Neural cell (in vitro differentiated cells): ENCODE data around the gene SERPINA6. TPM values are rescaled to one million over a fixed set of nuclear protein-coding genes. Genes with fewer than 3 reads are reported as not detected.

Experiments used
- H2AFZ ChIP-seq: fragments of 200-600, 300-800 bp; sonication (generic), shearing (Covaris generic); 2 replicates; pipeline ENCODE4 v1.6.0; 2014; ENCODE audit warnings: low read depth, mild to moderate bottlenecking, antibody characterized with exemption, low read length, moderate library complexity
- H3F3A ChIP-seq: fragments of 200-600 bp; shearing (Covaris generic); 2 replicates; pipeline ENCODE4 v1.6.1; 2016; ENCODE audit warnings: mild to moderate bottlenecking, moderate library complexity, mixed read lengths, antibody characterized with exemption, low read length; ENCODE audit not compliant: insufficient read depth, poor library complexity, severe bottlenecking
- H3K27ac ChIP-seq: fragments of 200-600, 300-800 bp; sonication (generic), shearing (Covaris generic); 2 replicates; pipeline ENCODE4 v1.5.1; 2014; ENCODE audit warnings: mild to moderate bottlenecking, low read length, moderate library complexity
- H3K27me3 ChIP-seq: fragments of 300-800, 200-600 bp; sonication (generic), shearing (Covaris generic); 2 replicates; pipeline ENCODE4 v1.6.0; 2014; ENCODE audit warnings: mild to moderate bottlenecking, low read depth, low read length, moderate library complexity; ENCODE audit not compliant: insufficient read depth
- H3K36me3 ChIP-seq: fragments of 300-800, 200-600 bp; sonication (generic), shearing (Covaris generic); 2 replicates; pipeline ENCODE4 v1.5.1; 2014; ENCODE audit warnings: mild to moderate bottlenecking, antibody characterized with exemption, low read length, moderate library complexity; ENCODE audit not compliant: insufficient read depth
- H3K4me2 ChIP-seq: fragments of 300-800, 200-600 bp; sonication (generic), shearing (Covaris generic); 2 replicates; pipeline ENCODE4 v1.6.0; 2014; ENCODE audit warnings: mild to moderate bottlenecking, low read length
- H3K4me3 ChIP-seq: fragments of 300-800, 200-600 bp; sonication (generic), shearing (Covaris generic); 2 replicates; pipeline ENCODE4 v1.5.1; 2014; ENCODE audit warnings: mild to moderate bottlenecking, low read length, moderate library complexity
- H3K79me2 ChIP-seq: fragments of 200-600 bp; shearing (Covaris generic); replicated peaks from 2 replicates; pipeline ENCODE4 v1.6.0; 2014; ENCODE audit warnings: mild to moderate bottlenecking, low read length, moderate library complexity; ENCODE audit not compliant: insufficient read depth
- H3K9ac ChIP-seq: fragments of 300-800, 200-600 bp; sonication (generic), shearing (Covaris generic); 2 replicates; pipeline ENCODE4 v1.6.1; 2016; ENCODE audit warnings: mild to moderate bottlenecking, low read length, mixed read lengths
- H3K9me2 ChIP-seq: fragments of 200-600 bp; shearing (Covaris generic); 2 replicates; pipeline ENCODE4 v1.6.1; 2016; ENCODE audit warnings: mild to moderate bottlenecking, low read length, mixed read lengths; ENCODE audit not compliant: insufficient read depth
- H3K9me3 ChIP-seq: fragments of 200-600, 300-800 bp; sonication (generic), shearing (Covaris generic); 2 replicates; pipeline ENCODE4 v1.6.1; 2016; ENCODE audit warnings: mild to moderate bottlenecking, mixed run types, low read length, moderate library complexity, mixed read lengths
- H4K20me1 ChIP-seq: fragments of 200-600 bp; shearing (Covaris generic); 2 replicates; pipeline ENCODE4 v1.6.1; 2016; ENCODE audit warnings: mild to moderate bottlenecking, mixed run types; ENCODE audit not compliant: insufficient read depth
- CTCF ChIP-seq: fragments of 450-650 bp; IDR thresholded peaks from 2 replicates; pipeline ENCODE4 v1.5.1; 2014; ENCODE audit warnings: antibody characterized with exemption, mild to moderate bottlenecking, moderate library complexity; ENCODE audit not compliant: poor library complexity, severe bottlenecking
- EP300 ChIP-seq: fragments of 450-650 bp; conservative IDR thresholded peaks from 2 replicates; pipeline ENCODE4 v1.6.1; 2014; ENCODE audit warnings: antibody characterized with exemption, mild to moderate bottlenecking, moderate library complexity; ENCODE audit not compliant: poor library complexity, severe bottlenecking
- EZH2 ChIP-seq: fragments of 200-600, 300-800 bp; shearing (Covaris generic), sonication (generic); IDR thresholded peaks from 2 replicates; pipeline ENCODE4 v1.6.1; 2014; ENCODE audit warnings: antibody characterized with exemption, low read length, borderline replicate concordance, mild to moderate bottlenecking; ENCODE audit not compliant: insufficient read depth, poor library complexity, severe bottlenecking
- MXI1 ChIP-seq: fragments of 450-650 bp; conservative IDR thresholded peaks from 2 replicates; pipeline ENCODE4 v1.6.1; 2014; ENCODE audit warnings: antibody characterized with exemption, mild to moderate bottlenecking; ENCODE audit not compliant: poor library complexity, severe bottlenecking
- POLR2AphosphoS5 ChIP-seq: IDR thresholded peaks from 2 replicates; pipeline ENCODE4 v1.6.1; 2012
- RAD21 ChIP-seq: fragments of 450-650 bp; conservative IDR thresholded peaks from 2 replicates; pipeline ENCODE4 v1.6.1; 2014; ENCODE audit warnings: antibody characterized with exemption, mild to moderate bottlenecking, moderate library complexity
- REST ChIP-seq: IDR thresholded peaks from 2 replicates; pipeline ENCODE4 v1.6.1; 2012; ENCODE audit warnings: borderline replicate concordance
- SMC3 ChIP-seq: fragments of 450-650 bp; conservative IDR thresholded peaks from 2 replicates; pipeline ENCODE4 v1.6.1; 2014; ENCODE audit warnings: antibody characterized with exemption, mild to moderate bottlenecking, moderate library complexity; ENCODE audit not compliant: poor library complexity
- TAF1 ChIP-seq: IDR thresholded peaks from 2 replicates; pipeline ENCODE4 v1.6.1; 2012; ENCODE audit warnings: low read depth
- polyA plus RNA-seq: library from polyadenylated mRNA; depleted of rRNA; stranded (reverse); fragments of >200 nt; gene quantifications from 2 replicates; pipeline ENCODE4 v1.2.3, GENCODE V29; 2014

SERPINA6 gene
- polyA plus RNA-seq, 1 donor from 2014 or later = not detected

- no peaks in the 10 kb centered on the region for H3K27me3 ChIP-seq
- H2AFZ ChIP-seq = no peak overlapping the region
- no peaks in the 10 kb centered on the region for H3K79me2 ChIP-seq
- H3K9ac ChIP-seq = no peak overlapping the region
- TF ChIP-seq POLR2AphosphoS5 (no peak), TAF1 (no peak), EP300 (no peak)
- no peaks in the 10 kb centered on the region for H3K9me3 ChIP-seq
- no peaks in the 10 kb centered on the region for H4K20me1 ChIP-seq
- no peaks in the 10 kb centered on the region for H3K36me3 ChIP-seq
- H3K9me2 ChIP-seq = no peaks in the 10 kb centered on the region
- no peak overlapping the region for H3K4me2 ChIP-seq
- no peak overlapping the region for H3K4me3 ChIP-seq
- no peak overlapping the region for H3K27ac ChIP-seq
- H3F3A ChIP-seq = no peaks in the 10 kb centered on the region
These were observed 38.0 kb downstream of the SERPINA6 start for GRCh38 chr14:94285158-94285557.

GRCh38 chr14:94284221-94284620 lies 38.9 kb downstream of the SERPINA6 start:
- TF ChIP-seq SMC3 = no peak
- TF ChIP-seq REST = no peak
- no peak for TF ChIP-seq EP300
- Histone ChIP-seq H4K20me1 (no peaks in the 10 kb centered on the region), H3K9me3 (no peaks in the 10 kb centered on the region), H3K27me3 (no peaks in the 10 kb centered on the region), H2AFZ (no peak overlapping the region), H3K4me2 (no peak overlapping the region), H3K9ac (no peak overlapping the region), H3K27ac (no peak overlapping the region), H3K4me3 (no peak overlapping the region), H3K9me2 (no peaks in the 10 kb centered on the region), H3F3A (no peaks in the 10 kb centered on the region), H3K36me3 (no peaks in the 10 kb centered on the region), H3K79me2 (no peaks in the 10 kb centered on the region)

- H3K4me2 ChIP-seq = no peak overlapping the region
- no peaks in the 10 kb centered on the region for H3F3A ChIP-seq
- H3K27ac ChIP-seq = no peak overlapping the region
- no peaks in the 10 kb centered on the region for H3K9me3 ChIP-seq
- no peak overlapping the region for H2AFZ ChIP-seq
- H3K9me2 ChIP-seq = no peaks in the 10 kb centered on the region
- no peaks in the 10 kb centered on the region for H3K27me3 ChIP-seq
- no peak overlapping the region for H3K9ac ChIP-seq
- TF ChIP-seq TAF1 = no peak
- no peak for TF ChIP-seq RAD21
- no peak for TF ChIP-seq EZH2
- TF ChIP-seq SMC3 = no peak
- TF ChIP-seq EP300 = no peak
- TF ChIP-seq CTCF = no peak
- no peak for TF ChIP-seq MXI1
- TF ChIP-seq POLR2AphosphoS5 = no peak
- no peak for TF ChIP-seq REST
- no peak overlapping the region for H3K4me3 ChIP-seq
- H3K36me3 ChIP-seq = no peaks in the 10 kb centered on the region
- no peaks in the 10 kb centered on the region for H3K79me2 ChIP-seq
- no peaks in the 10 kb centered on the region for H4K20me1 ChIP-seq
These were observed 40.0 kb downstream of the SERPINA6 start for GRCh38 chr14:94282991-94283723.
